Measurements from ENCODE around the gene RNF103. TPM values are rescaled to one million over a fixed set of nuclear protein-coding genes. Genes with fewer than 3 reads are reported as not detected.

Gene RNF103
- polyA plus RNA-seq, 2 of the 4 experiments (the other 2 are of a cell fraction) = 20.0 to 38.3 TPM

- H3K27ac ChIP-seq = no peak overlapping the region
- no peak for FAIRE-seq
- no peak overlapping the region for H3K4me2 ChIP-seq
- H3K4me1 ChIP-seq = peaks cover 18% of the 10 kb centered on the region
- no peak for ATAC-seq
- ChIA-PET CTCF (interaction anchor here (1.1 kb wide), 1 partner anchor 13 kb away, joined by 4 read pairs; no protein-coding TSS in a partner anchor), POLR2A (no interaction called here)
- 62% methylated on average over 6 of the region's 6 CpGs for WGBS (ENCODE audit: missing lambda C conversion rate)
- H3K4me3 ChIP-seq = no peak overlapping the region
- H3K9me3 ChIP-seq = peaks cover 5% of the 10 kb centered on the region; the same call in 1 of the 3 replicates
- no peak for TF ChIP-seq NPAS2 (CRISPR knock-in tag; IDR thresholded peaks at IDR 0.05; ENCODE audit: borderline replicate concordance)
- no peak for TF ChIP-seq EHMT2 (IDR thresholded peaks at IDR 0.05; ENCODE audit: low read depth)
- TF ChIP-seq FOXS1 (CRISPR knock-in tag; IDR thresholded peaks at IDR 0.05) = no peak
- no peak for TF ChIP-seq PHF8 (IDR thresholded peaks at IDR 0.05; ENCODE audit: borderline replicate concordance, low read depth)
- no peak for TF ChIP-seq NR3C1 (IDR thresholded peaks at IDR 0.05)
- TF ChIP-seq TP53 (CRISPR knock-in tag; IDR thresholded peaks at IDR 0.05) = no peak
- TF ChIP-seq HEYL (CRISPR knock-in tag; IDR thresholded peaks at IDR 0.05) = no peak
- no peak for TF ChIP-seq NFE2L2 (conservative IDR thresholded peaks at IDR 0.05; ENCODE audit: low read length)
- no peak for TF ChIP-seq GATA3 (IDR thresholded peaks at IDR 0.05; ENCODE audit: borderline replicate concordance)
- no peak for DNase-seq (ENCODE audit: low read depth in 1 of 2, low spot score in 1 of 2)
Observed at GRCh38 chr2:86566158-86566820, 57.4 kb downstream of the RNF103 start.

GRCh38 chr2:86563650-86564061 is 60.0 kb downstream of the RNF103 start:
- CTCF ChIA-PET = interaction anchor here (1.1 kb wide), 1 partner anchor 64 kb away, joined by 3 read pairs; no protein-coding TSS in a partner anchor
- Histone ChIP-seq H3K9me3 (peaks cover 5% of the 10 kb centered on the region; the same call in 1 of the 3 replicates), H3K4me1 (peaks cover 23% of the 10 kb centered on the region), H3K4me3 (peak overlapping the region; percentile 56; the same call in 2 of the 3 replicates), H3K27ac (peak overlapping the region; percentile 94 to 96), H3K4me2 (peak overlapping the region; percentile 74)
- POLR2A ChIA-PET = interaction anchor here (0.7 to 2.5 kb wide), 2 partner anchors 59 to 122 kb away, joined by 3 to 14 read pairs; partner anchors contain the start of gene KDM3A
- FAIRE-seq (no peak), DNase-seq (ENCODE audit: low read depth in 1 of 2, low spot score in 1 of 2) (no peak), ATAC-seq (no peak; a peak in 2 of 6 replicates)
- 83% methylated on average over 13 of the region's 13 CpGs for WGBS (ENCODE audit: missing lambda C conversion rate)
- TF ChIP-seq HDAC2 (IDR thresholded peaks at IDR 0.05) = no peak
- TF ChIP-seq E2F6 (IDR thresholded peaks at IDR 0.05; ENCODE audit: borderline replicate concordance, low read depth) = no peak
- peak; percentile 79; the same call in 1 of the 2 replicates for TF ChIP-seq HEYL (CRISPR knock-in tag; IDR thresholded peaks at IDR 0.05)
- TF ChIP-seq SREBF2 (IDR thresholded peaks at IDR 0.05) = no peak
- no peak for TF ChIP-seq POLR2AphosphoS2 (conservative IDR thresholded peaks at IDR 0.05; ENCODE audit: low read length)
- no peak for TF ChIP-seq JUN (IDR thresholded peaks at IDR 0.05)
- TF ChIP-seq CBX2 (IDR thresholded peaks at IDR 0.05; ENCODE audit: borderline replicate concordance, low read depth) = no peak
- peak; percentile 43; the same call in 1 of the 2 replicates for TF ChIP-seq NPAS2 (CRISPR knock-in tag; IDR thresholded peaks at IDR 0.05; ENCODE audit: borderline replicate concordance)
- TF ChIP-seq HOXA7 (CRISPR knock-in tag; IDR thresholded peaks at IDR 0.05) = no peak
- TF ChIP-seq CHD4 (IDR thresholded peaks at IDR 0.05; ENCODE audit: borderline replicate concordance) = no peak
- peak; percentile 85; the same call in 1 of the 2 replicates for TF ChIP-seq ZSCAN20 (CRISPR knock-in tag; IDR thresholded peaks at IDR 0.05)
- no peak for TF ChIP-seq JUNB (IDR thresholded peaks at IDR 0.05)
- no peak for TF ChIP-seq PHF8 (IDR thresholded peaks at IDR 0.05; ENCODE audit: borderline replicate concordance, low read depth)
- TF ChIP-seq ZNF302 (CRISPR knock-in tag; IDR thresholded peaks at IDR 0.05) = no peak
- TF ChIP-seq EP300 (IDR thresholded peaks at IDR 0.05) = no peak
- 0 out of 2 replicates have a peak, but pooled peaks have one; percentile 22 for TF ChIP-seq FOSB (CRISPR knock-in tag; IDR thresholded peaks at IDR 0.05)
- TF ChIP-seq ELK1 (IDR thresholded peaks at IDR 0.05; ENCODE audit: low read depth, low read length) = no peak
- no peak for TF ChIP-seq FOSL2 (IDR thresholded peaks at IDR 0.05)
- TF ChIP-seq FOSL2 (CRISPR knock-in tag; IDR thresholded peaks at IDR 0.05) = no peak
- peak; percentile 96; the same call in 1 of the 2 replicates for TF ChIP-seq HOXB13 (CRISPR knock-in tag; IDR thresholded peaks at IDR 0.05; ENCODE audit: low read depth)
- no peak for TF ChIP-seq TP53 (CRISPR knock-in tag; IDR thresholded peaks at IDR 0.05)
- TF ChIP-seq REST (IDR thresholded peaks at IDR 0.05) = no peak
- no peak for TF ChIP-seq CEBPB (IDR thresholded peaks at IDR 0.05)
- no peak for TF ChIP-seq ZFP36 (IDR thresholded peaks at IDR 0.05; ENCODE audit: borderline replicate concordance, partially characterized antibody)
- TF ChIP-seq FOXS1 (CRISPR knock-in tag; IDR thresholded peaks at IDR 0.05) = no peak
- TF ChIP-seq RFX5 (IDR thresholded peaks at IDR 0.05) = no peak
- TF ChIP-seq HOXB5 (CRISPR knock-in tag; IDR thresholded peaks at IDR 0.05) = no peak; the same call in 1 of the 2 replicates
- no peak for TF ChIP-seq CHD2 (IDR thresholded peaks at IDR 0.05; ENCODE audit: low read length, partially characterized antibody)
- TF ChIP-seq MAX (IDR thresholded peaks at IDR 0.05) = no peak

Measured in A549 (cell line).